Activated CD8-positive, alpha-beta memory T cell treated with anti-CD3 and anti-CD28 coated beads, Interleukin-2, amount 50 U/mL, for 4 hours (primary cell): ENCODE data around the gene ELL3.
"Not testable (repeated sequence)": the region's sequence is repeated elsewhere in the genome, so short reads cannot be mapped to it uniquely, and the experiment has no call there.

Experiments
- DNase-seq: peaks from one replicate; pipeline ENCODE4 v3.0.0-alpha.2; 2020

ELL3 gene

GRCh38 chr15:43776718-43777266, at the start of gene ELL3:
TSS of gene ELL3 (minus strand) at chr15:43776966. CDS start at chr15:43776901, 65 bp downstream.
- DNase-seq, result peak; percentile 79

- DNase-seq, result no peak
Measured at GRCh38 chr15:43826029-43826507, 49.3 kb upstream of the ELL3 start.

DNA sequence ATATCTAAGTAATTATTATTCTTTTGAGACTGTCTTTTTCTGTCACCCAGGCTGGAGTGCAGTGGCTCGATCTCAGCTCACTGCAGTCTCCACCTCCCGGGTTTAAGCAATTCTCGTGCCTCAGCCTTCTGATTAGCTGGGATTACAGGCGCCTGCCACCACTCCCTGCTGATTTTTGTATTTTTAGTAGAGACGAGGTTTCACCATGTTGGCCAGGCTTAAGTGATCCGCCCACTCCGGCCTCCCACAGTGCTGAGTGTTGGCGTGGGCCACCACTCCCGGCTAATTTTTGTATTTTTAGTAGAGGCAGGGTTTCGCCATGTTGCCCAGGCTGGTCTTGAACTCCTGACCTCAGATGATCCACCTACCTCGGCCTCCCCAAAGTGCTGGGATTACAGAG, 48.5 kb upstream of the ELL3 start:
- not testable (repeated sequence) for DNase-seq

DNA sequence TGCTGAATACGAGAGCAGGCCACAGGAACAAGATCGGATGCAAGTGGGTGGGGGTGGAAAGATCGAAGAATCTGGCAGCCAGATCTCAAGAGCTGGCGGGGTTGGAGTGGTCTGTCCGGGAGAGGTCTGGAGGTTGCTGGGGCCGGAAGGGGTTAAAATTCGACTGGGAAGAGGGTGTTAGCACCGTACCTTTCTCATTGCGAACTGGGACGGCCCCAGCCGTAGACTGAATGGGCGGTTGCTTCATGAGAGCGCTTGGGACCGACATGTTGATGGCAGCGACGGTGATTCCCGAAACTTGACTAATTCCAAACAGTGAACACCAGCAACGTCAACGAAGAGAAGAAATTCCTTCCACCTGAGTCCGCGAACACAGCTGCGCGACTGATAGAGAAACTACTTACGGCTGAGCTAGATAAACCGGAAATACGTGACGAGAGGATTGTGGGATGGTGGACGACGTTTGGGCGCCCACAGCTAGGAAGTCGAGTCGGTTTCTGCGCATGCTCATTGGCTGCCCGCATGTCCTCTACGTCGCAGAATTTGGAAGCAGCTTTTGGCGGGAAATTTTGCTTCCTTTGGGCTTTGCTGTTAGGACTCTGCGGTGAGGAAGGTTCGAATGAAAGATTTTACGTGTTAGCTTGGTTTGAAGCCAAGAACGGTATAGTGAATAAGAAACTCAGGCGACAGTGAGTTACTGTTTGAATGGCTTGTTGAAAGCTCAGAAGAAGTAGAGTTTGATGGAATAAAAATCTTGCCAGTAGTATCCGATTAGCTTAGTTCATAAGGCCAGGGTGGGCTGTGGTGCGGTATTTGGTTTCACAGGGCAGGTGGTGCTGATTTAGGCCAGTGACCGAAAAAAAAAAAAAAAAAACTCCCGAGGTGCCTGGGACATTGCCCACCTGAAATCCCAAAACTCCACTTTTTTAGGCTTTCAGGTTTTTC, 47.8 kb upstream of the ELL3 start, which contains the start of gene MFAP1:
TSS of gene MFAP1 (minus strand) at position 389 of the 945 bp plus-strand sequence. CDS start at position 268, 121 bp downstream.
- peak; percentile 85 for DNase-seq

GRCh38 chr15:43821505-43821904, 44.7 kb upstream of the ELL3 start:
- no peak for DNase-seq

GRCh38 chr15:43815064-43815463, 38.3 kb upstream of the ELL3 start:
- DNase-seq, result not testable (repeated sequence)

- DNase-seq, result no peak
Measured at GRCh38 chr15:43808960-43809678, 32.4 kb upstream of the ELL3 start.

DNA sequence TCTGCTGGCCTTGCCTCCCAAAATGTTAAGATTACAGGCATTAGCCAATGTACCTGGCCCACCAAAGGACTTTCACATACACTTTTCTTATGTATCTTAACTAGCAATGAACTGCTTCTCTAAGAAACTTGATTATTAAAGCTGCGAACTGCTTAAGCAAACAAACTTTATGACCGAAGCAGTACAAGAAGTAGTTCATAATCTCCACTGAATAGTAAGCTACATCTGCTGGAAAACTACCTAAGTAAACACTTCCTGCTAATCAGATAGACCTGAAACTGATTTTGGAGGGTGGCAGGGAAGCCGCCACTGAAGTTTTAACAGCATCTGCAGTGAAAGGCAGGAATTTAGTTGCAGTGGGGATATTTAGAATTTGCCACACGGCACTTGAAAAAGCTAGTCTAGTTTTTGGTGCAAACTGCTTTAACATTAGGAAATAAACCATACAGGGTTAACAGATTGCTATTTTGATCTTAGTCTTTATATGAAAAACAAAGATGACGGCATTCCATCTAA, 31.7 kb upstream of the ELL3 start:
- DNase-seq, result no peak

- not testable (repeated sequence) for DNase-seq
Measured at GRCh38 chr15:43802676-43803075, 25.9 kb upstream of the ELL3 start.

GRCh38 chr15:43800286-43801141, 23.7 kb upstream of the ELL3 start, which contains the start of gene HYPK:
TSS of gene HYPK (plus strand) at chr15:43800599. CDS start at chr15:43800623, 24 bp downstream.
- peak; percentile 91 for DNase-seq

- no peak for DNase-seq
Measured at GRCh38 chr15:43799945-43800285, 23.1 kb upstream of the ELL3 start, which contains the start of gene SERINC4. TSS of gene SERINC4 (minus strand) at chr15:43800220. CDS start at chr15:43799986, 234 bp downstream.

GRCh38 chr15:43799209-43799944, 22.6 kb upstream of the ELL3 start:
- no peak for DNase-seq

- DNase-seq, result no peak
Measured at GRCh38 chr15:43796566-43796965, 19.8 kb upstream of the ELL3 start.

DNA sequence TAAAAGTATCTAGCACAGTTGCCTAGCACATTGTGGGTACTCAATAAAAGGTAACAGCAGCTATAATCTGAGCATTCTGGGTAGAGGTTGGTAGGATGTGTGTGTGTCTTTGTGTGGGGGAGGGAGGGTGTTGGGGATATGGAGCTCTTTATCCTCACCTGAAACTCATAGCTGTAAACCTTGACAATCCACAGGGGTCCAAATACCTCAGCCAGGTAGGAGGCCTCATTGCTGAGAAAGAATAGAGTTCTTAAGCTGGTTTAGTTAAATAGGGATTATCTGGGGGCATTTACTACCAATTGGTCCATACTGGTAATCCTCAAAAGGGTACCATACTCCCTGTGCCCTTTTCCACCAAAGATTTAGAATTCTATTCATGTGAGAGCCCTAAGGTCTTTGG, 19.2 kb upstream of the ELL3 start:
- no peak for DNase-seq

DNA sequence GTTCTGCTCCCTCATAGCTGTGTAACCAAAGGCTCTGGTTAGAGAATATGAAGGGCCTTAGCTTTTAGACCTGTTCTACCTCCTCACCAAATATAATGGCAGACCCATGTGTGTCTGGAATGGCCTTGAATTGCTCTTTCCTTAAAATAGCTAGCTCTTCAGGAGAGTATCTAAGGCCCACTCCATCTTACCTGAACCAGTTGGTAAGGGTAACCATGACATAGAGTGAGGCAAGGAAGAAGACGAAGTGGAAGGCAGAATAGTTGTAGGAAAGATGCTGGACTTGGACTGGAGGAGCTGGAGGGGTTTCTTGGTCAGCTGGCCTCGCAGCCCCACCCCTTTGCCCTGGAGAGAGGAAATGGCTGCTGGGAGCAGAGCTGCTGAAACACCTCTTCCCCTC, 18.4 kb upstream of the ELL3 start:
- no peak for DNase-seq

DNA sequence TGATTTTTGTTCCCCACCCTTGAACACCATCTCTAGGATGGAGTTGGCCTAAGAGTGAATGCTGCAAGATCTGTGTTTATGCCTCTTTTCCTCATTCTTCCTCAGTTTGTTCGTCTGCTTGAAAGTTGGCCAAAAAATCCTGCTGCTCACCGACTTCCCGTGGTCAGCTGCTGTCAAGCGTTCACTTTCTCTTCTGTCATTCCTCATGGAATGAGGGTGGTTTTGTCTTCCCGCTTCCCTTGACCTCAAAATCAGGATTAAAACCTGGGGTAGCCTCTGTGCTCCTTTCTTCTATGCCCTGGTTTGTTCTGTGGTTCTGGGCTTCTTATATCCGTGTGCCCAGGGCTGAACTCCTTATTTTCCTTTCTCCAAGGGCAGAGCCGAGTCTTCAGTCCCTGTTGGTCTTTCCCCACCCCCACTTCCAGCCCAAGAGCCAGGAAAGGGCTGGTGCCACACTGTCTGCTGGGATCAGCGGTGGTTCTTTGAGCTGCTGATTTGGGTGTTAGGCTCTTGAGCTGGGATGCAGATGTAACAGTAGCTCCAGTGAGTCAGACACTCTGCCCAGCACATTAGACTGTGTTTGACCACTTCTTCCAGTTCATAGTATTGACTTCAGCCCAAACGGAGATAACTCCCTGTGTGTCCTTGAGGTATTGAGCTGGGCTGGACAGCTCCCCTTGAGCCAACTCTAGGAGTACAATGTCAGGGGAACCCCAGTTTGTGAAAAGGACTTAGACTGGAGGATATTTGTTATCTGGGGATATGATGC, 17.7 kb upstream of the ELL3 start:
- DNase-seq, result no peak

DNA sequence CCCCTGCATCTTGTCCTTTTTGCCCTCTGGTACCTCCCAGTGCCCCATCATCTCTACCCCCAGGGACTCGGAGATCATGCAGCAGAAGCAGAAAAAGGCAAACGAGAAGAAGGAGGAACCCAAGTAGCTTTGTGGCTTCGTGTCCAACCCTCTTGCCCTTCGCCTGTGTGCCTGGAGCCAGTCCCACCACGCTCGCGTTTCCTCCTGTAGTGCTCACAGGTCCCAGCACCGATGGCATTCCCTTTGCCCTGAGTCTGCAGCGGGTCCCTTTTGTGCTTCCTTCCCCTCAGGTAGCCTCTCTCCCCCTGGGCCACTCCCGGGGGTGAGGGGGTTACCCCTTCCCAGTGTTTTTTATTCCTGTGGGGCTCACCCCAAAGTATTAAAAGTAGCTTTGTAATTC, 16.9 kb upstream of the ELL3 start:
- DNase-seq, result no peak

DNA sequence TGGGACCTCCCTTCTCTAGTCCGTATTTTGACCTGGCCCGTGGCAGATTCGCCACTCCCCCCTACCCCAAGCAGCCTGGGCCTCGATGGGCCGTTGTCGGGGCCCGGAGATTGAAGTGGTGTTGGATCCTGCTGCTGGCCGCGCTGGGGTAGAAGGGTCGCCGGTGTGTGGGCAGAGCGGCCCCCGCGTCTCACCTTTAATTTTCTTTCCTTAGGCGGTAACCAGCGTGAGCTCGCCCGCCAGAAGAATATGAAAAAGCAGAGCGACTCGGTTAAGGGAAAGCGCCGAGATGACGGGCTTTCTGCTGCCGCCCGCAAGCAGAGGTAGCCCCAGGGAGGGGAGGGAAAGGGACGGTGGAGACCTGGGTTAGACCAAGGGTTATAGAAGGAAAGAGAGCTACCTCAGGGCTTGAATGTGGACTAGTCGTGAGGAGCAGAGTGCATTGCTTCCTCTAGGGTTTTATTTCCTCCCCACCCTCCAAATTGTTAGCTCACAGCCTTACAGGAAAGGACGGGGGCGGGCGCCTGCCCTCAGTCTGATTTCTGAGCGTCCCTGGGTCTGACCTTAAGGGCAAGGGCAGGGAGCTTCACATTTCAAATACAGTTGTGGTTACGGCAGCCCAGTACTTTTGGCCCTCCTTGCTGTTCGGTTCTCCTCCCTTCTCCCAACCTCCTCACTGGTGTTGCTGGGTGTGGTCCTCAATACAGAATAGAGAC, 16.2 kb upstream of the ELL3 start:
- DNase-seq, result peak; percentile 34

DNA sequence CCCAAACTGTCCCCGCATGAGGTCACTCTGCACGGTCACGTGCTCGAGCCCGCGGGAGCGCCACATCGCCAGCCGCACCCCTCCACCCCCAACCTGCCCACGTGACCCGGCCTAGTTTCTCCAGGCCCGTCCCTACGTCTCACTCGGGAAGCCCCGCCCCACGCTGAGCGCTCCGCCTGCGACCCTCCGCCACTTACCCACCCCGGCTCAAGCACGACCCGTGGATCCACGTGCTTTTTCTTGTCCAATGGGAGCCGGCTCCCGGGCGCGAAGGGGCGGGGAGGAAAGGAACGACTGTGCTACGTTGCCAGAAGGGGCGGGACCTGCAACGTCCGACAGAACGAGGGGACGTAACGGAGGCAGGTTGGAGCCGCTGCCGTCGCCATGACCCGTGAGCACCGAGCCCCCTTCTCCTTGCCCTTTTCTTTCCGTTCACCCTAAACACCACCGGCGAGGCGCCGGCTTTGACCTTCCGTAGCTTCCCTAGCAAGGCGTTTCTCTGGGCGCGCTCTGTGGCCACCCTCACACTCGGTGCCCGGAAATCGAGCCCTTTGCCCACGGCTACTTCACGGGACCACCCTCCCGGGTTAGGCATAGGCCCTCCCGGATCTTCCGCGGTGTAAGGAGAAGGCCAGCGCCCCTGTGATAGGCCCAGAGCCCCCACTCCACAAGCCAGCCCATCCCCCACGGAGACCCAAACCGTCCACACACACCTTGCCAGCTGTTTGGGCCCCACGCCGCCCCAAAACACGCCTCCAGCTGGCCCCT, 15.4 kb upstream of the ELL3 start, which contains the start of gene SERF2:
TSS of gene SERF2 (plus strand) at position 328 of the 768 bp plus-strand sequence. CDS start at position 385, 57 bp downstream.
- DNase-seq, result peak; percentile 100
